Medulla oblongata (tissue), 1 donor: ENCODE measurements around the gene BCL6.

Experiments
- DNase-seq: peaks from one replicate; pipeline ENCODE4 v3.0.0-alpha.2; 2015; ENCODE audit errors: extremely low spot score

Gene BCL6

GRCh38 chr3:187677604-187678003 is 67.7 kb downstream of the BCL6 start:
- DNase-seq, result no peak

DNA sequence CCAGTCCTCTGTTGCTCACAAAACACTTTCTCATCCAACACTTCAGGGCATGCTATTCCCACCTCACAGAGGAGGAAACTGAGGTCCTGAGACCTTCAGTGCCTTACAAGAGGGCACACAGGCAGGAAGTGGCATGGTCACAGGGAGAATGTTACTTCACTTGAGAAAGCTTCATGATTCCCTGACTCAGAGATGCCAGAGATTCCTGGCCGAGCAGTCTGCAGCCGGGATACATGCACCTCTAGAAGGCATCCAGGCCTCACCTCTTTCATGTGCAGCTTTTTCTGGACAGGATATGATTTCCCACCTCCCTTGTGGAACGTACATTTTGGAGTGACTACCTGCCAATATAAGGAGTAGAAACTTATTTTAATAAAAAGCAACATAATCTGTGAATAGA is 72.3 kb downstream of the BCL6 start:
- DNase-seq, result no peak
